ENCODE data around the gene ZMAT3.

Gene ZMAT3

DNA sequence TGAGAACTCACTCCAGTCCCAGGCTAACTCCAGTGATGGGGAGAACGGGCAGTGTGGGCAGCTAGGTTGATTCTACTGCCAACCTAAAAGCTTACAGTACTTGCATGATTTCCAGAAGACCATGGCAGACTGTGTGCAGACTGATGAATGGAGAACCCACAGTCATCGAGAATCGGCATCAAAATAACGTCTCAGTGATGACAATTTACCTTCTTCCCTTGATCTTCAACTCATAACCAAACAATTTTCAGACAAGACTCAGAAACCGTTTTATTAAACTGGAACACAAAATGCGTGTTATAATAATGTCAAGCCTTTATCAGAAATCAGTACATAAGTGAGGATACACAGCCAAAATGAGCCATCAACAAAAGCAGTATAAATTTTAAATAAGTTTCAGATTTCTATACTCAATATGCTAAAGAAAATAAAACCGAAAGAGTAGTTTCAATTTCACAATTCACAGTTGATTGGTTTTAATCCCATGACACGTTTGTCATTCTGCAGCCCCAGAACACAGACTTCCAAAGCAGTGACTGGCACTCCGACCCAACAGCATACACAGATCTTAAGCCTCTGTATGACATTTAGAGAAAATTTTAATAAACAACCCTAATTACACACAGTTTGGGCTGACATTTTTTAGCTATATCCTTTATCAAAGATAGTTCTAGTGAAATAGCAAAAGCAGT, 54.5 kb downstream of the ZMAT3 start:
- TF ChIP-seq CTCF (IDR thresholded peaks at IDR 0.05) (no peak), ZFX (IDR thresholded peaks at IDR 0.05; ENCODE audit: borderline replicate concordance) (no peak)
- H3K27ac ChIP-seq, result no peak overlapping the region

DNA sequence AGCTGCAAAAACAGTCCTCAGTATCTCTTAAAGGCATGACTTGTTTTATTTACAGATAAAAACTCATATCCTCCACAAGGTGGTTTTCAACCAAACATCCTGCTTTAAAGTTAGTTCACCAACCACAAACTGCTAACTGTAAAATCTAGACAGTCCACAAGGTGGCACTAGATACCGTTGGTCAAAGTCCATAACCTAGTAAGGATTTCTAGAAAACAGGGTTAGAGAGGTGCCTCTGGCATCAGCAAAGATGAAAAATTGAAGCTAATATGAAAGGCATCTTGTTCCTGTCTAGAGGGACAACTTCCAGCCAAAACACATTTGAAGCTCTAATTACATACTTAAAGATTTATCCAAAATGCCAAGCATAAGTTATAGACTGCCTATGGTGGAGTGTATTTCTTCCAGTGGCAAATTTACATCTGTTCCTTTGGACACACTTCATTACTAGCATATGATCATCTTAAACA, 56.0 kb downstream of the ZMAT3 start:
- no peak overlapping the region for H3K27ac ChIP-seq
- no peak for TF ChIP-seq ZFX (IDR thresholded peaks at IDR 0.05; ENCODE audit: borderline replicate concordance)
- peak; percentile 88 for TF ChIP-seq CTCF (IDR thresholded peaks at IDR 0.05)

DNA sequence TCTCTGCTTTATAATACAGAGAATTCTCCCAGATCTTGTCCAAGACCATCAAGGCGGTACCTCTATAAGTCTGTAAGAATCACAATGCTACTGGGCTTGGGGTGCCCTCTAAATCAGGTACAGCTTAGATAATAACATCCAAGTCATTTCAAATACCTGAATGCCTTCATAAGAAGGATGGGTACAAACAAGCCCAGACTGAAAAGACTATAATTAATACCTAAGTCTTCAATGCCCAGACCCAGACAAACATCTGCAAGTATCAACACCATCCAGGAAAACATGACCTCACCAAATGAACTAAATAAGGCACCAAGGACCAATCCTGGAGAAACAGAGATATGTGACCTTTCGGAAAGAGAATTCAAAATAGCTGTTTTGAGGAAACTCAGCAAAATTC, 65.9 kb downstream of the ZMAT3 start:
- no peak overlapping the region for H3K27ac ChIP-seq
- no peak for TF ChIP-seq CTCF (IDR thresholded peaks at IDR 0.05)
- no peak for TF ChIP-seq ZFX (IDR thresholded peaks at IDR 0.05; ENCODE audit: borderline replicate concordance)

DNA sequence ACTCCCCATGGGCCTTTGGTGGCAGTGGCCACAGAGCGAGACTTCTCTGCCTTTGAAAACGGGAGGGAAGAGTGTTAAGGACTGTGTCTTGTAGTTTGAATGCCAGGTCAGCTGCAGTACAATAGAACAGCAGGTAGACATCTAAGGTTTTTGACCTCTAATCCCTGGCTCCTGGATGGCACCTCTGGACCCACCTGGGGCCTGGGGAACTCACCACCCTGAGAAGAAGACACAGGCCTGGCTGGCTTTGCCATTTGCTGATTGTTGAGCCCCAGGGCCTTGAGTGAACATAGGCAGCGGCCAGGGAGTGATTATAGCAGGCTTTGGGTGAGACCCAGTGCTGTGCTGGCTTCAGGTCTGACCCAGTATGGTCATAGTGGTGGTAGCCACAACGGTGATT, 66.4 kb downstream of the ZMAT3 start:
- TF ChIP-seq CTCF (IDR thresholded peaks at IDR 0.05) (no peak), ZFX (IDR thresholded peaks at IDR 0.05; ENCODE audit: borderline replicate concordance) (no peak)
- no peak overlapping the region for H3K27ac ChIP-seq

GRCh38 chr3:179000659-179001058, 71.0 kb downstream of the ZMAT3 start:
- no peak overlapping the region for H3K27ac ChIP-seq
- TF ChIP-seq ZFX (IDR thresholded peaks at IDR 0.05; ENCODE audit: borderline replicate concordance) (no peak), CTCF (IDR thresholded peaks at IDR 0.05) (no peak)

- TF ChIP-seq CTCF (IDR thresholded peaks at IDR 0.05) (no peak), ZFX (IDR thresholded peaks at IDR 0.05; ENCODE audit: borderline replicate concordance) (no peak)
- no peak overlapping the region for H3K27ac ChIP-seq
These were observed 71.5 kb downstream of the ZMAT3 start for GRCh38 chr3:179000144-179000543.

DNA sequence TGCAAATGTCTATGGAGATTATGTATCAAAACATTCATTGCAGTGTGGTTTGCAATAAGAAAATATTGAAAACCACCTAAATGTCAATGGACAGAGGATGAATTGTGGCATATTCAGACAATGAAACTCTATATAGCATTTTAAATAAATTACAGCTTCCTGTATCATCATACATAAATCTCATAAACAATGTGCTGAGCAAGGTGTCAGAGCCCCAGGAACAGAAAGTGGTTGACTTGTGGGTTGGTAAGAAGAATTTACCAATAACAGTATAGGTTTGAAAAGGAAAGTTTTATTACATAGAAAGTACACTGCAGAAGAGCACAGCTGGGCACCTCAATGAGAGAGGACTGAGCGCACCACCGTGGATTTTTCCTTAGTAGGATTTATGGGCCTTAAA, 75.2 kb downstream of the ZMAT3 start:
- no peak overlapping the region for H3K27ac ChIP-seq
- TF ChIP-seq ZFX (IDR thresholded peaks at IDR 0.05; ENCODE audit: borderline replicate concordance) (no peak), CTCF (IDR thresholded peaks at IDR 0.05) (no peak)
